ENCODE data around the gene NOC4L.
"Not testable (repeated sequence)": the region's sequence is repeated elsewhere in the genome, so short reads cannot be mapped to it uniquely, and the experiment has no call there.

Gene NOC4L

DNA sequence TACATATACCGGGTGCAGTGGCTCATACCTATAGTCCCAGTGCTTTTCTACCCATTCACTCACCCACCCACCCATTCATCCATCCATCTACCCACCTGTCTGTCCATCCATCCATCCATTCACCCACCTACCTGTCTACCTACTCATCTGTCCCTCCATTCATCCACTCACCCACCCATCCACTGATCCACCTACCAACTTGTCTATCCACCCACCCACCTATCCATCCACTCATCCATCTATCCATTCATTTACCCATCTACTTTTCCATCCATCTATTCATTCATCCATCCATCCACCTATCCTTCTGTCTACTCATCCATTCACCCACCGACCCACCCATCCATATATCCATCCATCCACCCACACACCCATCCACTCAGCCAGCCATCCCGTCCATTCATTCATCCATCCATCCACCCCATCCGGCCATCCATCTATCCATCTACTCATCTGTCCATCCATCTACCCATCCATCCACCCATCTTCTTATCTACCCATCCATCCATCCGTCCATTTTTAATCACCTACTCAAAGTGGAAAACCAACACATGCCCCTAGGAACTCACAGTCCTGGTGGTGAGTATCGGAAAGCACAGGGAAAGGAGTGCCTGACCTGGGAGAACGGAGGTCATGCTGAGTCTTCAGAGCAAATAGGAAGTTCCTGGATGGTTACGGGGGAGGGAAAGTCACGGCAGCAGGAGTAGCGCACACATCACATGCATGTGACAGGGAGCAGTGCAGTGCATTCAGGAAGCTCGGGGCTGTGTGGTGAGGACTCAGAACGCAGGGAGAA, 20.1 kb upstream of the NOC4L start:
- no peak for DNase-seq

DNA sequence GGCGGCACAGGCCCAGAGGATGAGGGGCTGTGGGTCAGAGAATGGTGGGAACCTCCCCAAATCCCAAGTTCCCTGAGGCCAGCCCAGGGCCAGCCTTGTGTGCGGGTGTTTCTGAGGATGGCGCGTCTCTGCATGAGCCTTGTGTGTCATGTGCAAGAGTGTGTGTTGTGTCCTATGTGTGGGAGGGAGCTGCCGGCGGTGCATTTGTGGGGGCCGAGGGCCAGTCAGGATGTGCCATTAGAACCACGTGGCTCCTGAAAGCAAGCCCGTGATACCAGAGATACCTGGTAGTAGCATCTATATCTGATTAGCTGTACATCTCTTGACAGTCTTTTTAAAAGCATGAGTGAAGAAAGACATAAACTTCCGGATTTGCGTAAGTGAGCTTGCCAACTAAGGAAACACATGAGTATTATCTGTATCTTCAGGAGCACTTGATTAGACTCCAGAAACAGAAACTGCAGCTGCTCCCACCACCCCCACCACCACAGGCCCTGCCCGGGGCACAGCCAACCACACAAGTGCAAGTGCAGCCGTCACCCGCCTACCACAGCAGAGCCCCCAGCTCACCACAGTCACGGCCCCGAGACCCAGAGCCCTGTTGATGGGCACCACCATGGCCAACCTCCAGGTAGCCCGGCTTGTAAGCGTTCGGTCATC, 19.4 kb upstream of the NOC4L start:
- no peak for DNase-seq

DNA sequence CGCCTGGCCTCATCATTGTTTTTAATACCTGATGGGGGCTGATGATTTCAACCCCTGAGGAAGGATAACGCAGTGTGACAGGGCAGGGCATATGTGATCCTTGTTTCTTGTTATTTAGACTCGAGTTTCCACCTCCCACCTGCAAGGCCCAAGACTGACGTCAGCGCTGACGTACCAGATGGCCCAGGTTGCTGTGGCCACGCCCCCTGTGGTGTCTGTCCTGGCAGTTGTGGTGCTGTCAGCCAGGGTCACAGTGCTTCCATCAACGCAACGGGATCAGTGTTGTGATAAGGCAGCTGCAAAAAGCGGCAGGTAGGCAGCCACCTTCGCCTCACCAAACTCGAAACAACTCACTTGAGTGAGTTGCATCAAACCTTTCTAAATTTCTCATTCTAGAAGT, 18.5 kb upstream of the NOC4L start:
- no peak for DNase-seq

DNA sequence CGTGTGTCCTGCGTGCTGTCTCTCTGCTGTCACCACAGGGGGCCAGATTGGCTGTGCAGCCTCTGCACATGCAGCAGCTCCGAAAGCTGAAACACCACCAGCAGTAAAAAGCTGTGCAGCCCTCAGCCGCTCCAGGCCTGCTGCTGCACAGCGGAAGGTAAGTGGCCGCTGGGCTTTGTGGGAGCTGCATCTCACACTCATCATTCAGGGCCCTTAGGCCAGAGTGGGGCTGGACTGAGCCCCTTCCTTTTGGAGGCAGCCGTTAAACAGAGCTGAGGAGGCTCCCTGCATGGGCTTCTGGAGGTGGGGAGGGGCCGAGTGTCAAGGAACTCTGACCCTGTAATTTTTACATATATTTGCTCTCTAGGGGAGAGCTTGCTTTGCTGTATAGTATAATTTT, 17.2 kb upstream of the NOC4L start:
- DNase-seq = no peak

DNA sequence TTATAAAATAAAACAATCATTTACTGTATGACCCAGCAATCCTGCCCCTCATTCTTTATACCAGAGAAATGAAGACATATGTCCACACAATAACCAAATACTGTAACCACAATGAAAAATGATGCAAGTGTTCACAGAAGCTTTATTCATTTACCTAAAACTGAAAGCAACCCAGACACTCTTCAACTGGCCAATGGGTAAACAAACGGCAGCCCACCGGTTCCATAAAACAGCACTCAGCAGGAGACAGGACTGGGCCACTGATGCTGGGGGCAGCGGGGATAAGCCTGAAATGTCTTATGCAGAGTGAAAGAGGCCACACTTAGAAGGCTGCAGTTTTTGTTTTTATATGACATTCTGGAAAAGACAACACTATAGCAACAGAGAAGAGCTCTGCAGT, 15.2 kb upstream of the NOC4L start:
- no peak for DNase-seq

DNA sequence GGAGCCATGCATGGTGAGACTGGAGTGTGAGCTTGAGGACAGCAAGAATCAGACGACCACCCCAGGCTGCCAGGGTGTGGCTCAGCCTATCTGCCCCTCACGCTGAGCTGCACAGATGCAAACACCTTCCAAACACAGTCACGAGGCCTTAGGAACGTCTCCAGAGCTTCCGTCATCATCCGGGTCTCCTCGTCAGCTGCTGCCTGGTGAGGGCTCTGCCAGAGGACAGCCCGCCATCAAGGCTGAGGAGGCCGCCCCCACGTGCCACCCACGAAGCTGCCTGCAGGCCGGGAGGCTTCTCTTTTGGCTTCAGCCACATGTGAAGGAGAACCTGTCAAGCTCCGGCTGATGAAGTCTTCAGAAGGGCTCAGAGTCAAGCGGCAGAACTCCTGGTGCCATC, 13.6 kb upstream of the NOC4L start:
- DNase-seq = no peak

DNA sequence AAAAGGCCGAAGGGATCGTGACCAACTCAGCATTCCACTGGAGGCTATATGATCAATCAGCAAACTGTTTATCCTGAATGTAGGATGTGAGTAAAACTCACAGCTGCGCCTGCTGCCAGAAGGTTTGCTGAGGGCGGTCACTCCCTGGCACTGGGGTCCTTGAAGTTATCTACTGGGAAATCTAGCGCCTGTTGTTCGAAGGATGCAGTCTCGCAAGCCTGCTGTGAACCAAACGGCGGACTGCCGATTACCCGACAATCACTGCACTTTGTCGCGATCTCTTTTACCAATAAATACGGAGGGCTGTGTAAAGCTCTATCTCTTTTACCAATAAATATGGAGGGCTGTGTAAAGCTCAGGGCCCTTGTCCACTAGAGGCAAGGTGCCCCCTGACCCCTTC, 13.0 kb upstream of the NOC4L start:
- no peak for DNase-seq

DNA sequence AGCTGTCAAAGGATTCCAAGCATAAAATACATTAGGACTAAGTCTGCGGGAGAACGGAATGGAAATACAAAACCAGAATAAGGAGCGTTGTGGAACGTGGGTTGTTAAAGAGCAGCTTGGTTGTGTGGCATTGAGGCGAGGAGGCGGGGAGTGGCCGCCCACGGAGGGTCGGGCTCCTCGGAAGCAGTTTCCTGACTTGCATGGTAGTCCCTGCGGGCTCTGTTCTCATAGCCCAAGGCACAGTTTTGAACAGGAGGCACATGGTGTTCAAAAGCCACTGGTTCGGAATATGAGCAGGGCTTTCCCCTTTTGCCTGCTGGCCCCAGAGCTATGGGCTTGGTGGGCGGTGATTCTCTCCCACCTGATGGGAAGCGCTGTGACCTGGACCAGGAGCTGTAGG, 12.3 kb upstream of the NOC4L start:
- DNase-seq = no peak

DNA sequence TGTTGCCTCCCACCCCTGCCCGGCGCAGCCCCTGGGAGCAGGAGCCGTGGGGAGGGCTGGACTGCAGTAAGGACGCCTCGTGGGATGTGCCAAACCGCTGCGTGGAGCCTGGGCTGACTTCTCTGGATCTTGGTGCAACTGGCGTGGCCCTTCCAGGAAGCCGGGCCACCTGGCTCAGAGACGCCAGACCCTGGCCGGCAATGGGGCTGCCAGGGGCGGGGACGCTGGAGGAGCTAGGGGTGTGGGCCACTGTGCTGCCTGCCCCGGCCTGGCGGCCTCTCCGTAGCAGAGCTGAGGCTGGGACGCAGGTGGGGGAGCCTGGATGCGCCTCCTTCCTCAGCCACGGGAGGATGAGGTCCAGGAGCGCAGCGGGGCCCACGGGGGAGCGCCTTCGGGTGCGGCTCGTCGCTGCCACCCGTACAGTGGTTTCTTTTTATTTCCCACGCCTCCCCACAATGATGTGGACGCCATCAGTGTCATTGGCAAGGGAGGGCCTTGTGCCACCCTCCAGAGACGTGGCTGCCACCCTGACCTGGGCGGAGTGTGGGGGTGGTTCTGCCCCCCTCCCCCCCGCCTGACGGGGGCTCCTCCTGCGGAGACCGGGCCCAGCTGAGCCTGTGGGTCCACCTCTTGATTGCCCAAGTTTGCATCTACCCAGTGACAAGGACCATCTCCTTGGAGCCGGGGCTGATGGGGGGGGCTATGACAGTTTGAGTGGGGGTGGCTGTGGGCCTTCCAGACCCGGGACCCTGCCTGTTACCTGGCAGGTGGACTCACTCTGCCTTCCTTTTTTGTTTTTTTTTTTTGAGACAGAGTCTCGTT, 11.4 kb upstream of the NOC4L start:
- DNase-seq = no peak

DNA sequence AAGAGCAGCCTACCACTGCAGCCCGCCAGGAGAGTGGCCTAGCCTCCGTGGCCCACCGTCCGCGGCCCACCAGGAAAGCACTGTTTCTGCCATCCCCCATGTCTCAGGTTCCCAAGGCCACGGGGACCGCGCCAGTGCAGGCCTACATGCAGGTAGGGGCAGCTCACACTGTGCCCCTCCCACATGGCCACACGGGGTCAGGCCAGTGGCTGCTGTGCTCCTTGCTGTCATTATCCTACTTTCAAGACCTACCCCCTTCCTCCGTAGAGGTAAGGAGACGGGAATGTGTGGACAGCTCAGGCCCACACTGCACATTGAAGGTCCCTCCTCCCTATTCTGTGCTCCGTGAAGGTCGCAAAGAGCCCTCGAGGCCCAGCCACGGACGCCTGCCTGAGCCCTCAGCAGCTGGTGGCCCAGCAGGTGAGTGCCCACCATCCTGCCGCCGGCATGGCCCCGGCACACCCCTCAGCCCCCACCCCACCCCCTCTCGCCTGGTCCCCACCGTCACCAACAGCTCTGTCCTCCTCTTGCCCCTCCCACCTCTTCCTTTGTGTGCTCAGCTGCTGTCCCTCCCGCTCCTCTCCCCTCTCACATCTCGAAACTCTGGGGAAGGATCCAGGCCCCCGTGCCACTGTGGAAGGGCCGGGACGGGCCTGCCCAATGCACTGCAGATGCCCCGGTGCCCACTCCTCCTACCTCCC, 10.2 kb upstream of the NOC4L start:
- no peak for DNase-seq

DNA sequence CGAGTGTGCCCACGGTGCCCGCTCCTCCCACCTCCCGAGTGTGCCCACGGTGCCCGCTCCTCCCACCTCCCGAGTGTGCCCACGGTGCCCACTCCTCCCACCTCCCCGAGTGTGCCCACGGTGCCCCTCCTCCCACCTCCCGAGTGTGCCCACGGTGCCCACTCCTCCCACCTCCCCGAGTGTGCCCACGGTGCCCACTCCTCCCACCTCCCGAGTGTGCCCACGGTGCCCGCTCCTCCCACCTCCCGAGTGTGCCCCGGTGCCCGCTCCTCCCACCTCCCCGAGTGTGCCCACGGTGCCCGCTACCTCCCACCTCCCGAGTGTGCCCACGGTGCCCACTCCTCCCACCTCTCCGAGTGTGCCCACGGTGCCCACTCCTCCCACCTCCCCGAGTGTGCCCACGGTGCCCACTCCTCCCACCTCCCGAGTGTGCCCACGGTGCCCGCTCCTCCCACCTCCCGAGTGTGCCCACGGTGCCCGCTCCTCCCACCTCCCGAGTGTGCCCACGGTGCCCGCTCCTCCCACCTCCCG, 9.5 kb upstream of the NOC4L start:
- DNase-seq = not testable (repeated sequence)

DNA sequence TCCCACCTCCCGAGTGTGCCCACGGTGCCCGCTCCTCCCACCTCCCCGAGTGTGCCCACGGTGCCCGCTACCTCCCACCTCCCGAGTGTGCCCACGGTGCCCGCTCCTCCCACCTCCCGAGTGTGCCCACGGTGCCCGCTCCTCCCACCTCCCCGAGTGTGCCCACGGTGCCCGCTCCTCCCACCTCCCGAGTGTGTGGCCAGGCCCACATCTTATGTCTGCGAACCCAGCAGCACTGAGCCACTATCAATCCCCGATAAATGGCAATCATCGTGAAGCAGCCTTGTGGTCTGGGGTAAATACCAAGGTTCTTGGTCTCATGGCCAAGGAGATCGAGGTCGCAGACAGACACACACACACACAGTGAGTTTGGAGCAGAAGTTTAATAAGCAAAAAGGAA, 8.0 kb upstream of the NOC4L start:
- DNase-seq = not testable (repeated sequence)

DNA sequence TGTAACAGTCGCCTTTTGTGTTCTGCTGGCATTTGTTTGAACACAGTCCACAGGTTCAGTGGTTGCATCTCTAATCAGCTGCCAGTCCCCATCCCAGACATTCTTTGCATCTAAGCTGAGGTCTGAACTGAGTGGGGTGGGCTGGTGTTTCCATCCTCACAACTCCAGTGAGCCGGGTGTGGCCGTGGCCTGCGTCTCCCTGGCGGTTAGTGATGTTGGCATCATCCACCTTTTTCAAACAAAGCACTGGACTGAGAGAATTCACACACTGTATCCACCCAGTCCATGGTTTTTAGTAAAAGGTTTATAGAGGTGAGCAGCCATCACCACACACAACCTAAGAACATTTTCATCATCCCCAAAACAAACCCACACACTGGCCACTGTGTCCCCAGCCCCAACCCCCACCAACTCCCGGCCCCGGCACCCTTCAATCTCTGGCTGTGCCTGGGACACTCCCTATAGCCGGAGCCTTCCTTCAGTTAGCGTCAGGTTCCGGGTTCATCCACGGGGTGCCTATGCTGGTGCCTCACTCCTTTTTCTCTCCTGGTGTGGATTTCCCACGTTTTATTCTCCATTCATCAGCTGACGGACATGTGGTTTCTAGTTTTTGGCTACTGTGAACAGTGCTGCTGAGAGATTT, 6.7 kb upstream of the NOC4L start:
- DNase-seq = no peak

DNA sequence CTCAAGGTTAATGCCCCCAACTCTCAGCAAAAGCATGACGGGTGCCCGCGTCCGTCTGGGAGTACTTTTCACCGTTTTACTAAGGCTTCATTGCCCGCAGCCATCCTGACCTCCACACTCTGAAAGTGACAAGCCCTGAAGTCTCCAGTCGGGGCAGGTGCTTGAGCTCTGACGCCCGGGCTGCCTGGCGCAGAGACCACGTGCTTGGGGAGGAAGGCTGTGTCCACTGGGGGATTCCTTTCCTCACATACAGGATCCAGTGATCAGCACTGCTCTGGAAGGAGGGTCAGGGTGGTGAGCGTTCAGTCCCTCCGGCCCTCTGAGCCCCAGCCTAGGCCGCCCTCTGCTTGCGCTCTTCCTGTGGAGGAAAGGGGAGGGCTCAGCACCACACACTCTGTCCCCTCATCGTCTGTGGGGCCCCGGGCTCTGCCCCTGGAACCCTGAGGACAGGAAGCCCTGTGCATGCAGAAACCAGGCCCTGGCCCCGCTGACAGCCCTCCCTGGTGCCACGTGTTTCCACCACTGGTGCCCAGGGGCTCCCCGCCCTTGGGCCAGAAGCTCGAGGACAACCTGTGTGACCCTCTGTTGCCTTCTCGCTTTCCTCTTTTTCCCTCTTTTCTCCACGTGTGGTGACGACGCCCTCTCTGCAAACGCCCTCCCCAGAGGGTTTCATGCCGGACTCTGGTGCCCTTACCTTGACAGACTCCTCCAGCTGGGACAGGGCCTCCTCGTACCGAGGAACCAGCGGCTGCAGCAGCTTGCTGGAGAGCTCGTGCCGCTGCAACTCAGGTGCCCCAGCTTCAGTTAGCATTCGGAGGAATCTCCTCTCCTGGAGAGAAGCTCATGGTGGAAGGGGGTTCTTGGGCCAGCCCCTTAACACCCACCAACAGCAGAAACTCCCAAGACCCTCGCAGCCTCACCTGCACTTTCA, 5.1 kb upstream of the NOC4L start:
- no peak for DNase-seq

DNA sequence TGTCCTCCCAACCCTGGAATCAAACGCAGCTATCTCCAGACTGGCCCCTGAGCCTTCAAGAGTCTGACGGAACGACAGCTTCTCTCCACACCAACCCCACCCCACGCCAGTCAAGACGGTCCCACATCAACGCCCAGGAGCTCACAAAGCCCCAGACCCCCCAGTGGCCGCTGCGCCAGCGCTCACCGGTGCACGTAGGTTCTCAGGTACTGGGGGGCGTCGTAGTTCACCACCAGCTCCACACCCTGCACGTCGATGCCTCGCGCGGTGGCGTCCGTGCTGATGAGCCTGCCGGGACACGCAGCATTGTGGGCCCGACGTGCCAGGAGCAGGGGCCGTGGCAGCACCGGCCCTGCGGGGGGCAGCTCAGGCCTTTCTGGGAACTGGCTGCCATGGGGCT, 4.3 kb upstream of the NOC4L start:
- DNase-seq = no peak

DNA sequence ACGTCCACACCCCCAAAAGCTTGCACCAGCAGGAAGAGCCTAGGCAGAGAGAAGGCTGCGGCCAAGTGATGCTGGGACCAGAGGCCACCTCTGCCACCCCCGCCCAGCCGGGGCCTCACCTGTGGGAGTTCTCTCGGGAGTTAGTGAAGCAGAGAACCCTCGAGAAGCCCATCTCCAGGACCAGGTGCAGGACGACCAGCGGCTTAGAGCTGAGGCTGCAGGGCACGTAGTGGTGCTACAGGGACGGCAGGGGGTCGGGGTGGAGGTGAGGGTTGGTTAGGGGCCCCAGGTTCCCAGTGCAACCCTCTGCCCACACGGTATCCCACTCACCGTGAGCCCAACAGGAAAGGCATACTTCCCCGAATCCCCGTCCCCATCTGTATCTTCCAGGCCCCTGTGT, 3.8 kb upstream of the NOC4L start:
- no peak for DNase-seq

DNA sequence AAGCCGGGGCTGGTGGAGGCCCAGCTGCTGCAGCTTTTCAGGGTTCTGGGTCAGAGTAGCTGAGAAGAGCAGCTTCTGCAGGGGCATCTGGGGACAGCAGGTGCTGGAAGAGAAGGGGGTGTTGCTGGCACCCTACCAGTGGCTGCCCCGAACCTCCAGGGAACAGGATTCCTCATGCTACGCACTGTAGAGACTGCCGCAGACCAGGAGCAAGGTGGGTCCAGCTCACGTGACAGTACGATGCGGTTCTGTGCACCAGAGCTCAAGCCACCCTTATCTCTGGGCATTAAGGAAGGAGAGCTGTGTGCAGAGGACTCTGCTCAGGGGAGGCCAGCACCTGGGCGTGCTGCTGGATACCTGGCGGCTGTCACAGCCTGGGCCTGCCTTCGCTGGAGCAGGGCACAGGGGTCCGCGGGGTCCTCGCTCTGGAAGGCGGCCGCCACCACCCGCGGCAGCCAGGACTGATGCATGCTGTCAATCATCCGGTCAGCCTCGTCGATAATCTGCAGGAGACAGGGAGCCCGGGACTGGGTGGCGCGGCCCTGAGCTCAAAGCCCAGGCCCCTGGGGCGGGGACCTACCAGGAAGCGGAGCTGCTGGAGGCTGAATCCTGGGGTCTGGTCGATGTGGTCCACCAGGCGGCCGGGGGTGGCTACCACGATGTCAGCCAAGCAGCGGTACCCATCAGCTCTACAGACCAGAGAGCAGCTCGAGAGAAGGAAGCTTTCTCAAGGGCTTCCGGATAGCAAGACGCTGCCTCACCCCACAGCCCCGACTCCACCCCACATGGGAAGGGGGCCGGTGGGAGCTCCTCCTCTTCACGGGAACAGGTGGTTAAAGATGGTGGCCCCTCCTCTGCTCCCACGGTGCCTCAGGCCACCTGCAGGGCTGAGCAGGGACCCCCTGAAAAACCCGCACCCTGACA, 3.1 kb upstream of the NOC4L start:
- no peak for DNase-seq

DNA sequence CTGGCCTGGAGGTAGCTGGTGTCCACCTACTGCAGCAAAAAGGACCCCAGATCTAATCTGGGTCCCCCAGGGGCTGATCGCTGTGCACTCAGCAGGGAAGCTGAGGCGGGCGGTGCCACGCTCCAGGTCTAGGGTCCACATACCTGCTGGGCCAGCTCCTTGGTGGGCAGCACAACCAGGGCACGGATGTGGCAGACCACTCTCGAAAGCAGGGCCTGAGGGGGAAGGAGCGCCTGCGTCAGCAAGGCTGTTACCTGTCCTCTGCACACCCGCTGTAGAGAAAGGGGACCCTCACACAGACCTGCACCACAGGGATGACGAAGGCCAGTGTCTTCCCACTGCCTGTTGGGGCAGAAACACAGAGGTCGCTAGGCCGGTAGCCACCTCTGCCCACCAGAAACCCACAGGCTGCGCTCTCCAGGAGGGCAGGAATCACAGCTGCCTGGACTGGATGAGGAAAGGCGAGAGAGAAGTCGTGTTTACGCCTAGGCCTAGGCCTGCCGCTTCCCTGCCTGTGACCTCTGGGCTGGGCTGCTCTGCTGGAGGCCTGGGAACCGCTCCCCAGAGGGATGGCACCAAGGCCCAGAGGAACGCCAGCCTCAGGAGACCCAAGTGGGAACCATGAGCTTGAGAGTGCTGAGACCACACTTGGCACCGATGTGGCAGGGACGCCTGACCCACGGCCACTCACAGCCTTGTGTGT, 2.1 kb upstream of the NOC4L start:
- no peak for DNase-seq

DNA sequence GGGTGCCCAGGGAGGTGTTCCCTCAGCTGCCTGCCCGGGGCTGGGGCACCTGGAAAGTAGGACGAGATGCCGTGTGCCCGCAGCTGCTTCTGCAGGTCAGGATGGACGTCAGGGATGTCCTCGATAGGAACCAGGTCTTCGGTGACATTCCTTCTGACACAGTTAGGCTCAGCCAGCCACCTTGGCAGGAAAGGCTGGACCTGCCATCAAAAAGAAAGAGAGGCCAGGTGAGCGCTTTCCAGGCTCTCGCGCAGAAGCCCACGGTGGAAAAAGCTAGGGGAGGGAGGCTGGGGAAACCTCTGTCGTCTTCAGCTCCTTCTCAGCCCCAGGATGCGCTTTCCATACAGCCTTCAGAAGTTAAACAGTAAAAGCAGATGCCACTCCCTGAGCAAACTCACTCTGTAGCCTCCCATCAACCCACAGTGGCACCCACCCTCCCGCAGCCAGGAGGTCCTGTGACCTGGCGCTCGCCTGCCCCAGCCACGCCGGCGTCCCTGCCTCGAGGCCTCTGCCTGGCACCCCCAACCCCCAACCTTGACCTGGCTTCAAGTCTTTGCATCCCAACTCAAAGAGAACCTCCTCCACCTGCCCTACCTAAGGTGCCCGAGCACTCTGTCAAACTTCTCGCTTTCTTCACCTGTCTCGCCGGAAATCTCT, 1.4 kb upstream of the NOC4L start:
- no peak for DNase-seq
